ENCODE results near the gene HOXA9. TPM values are rescaled to one million over a fixed set of nuclear protein-coding genes. Genes with fewer than 3 reads are reported as not detected.

Gene HOXA9
- total RNA-seq, 1 experiment from 2014 or later = 6.9 TPM

DNA sequence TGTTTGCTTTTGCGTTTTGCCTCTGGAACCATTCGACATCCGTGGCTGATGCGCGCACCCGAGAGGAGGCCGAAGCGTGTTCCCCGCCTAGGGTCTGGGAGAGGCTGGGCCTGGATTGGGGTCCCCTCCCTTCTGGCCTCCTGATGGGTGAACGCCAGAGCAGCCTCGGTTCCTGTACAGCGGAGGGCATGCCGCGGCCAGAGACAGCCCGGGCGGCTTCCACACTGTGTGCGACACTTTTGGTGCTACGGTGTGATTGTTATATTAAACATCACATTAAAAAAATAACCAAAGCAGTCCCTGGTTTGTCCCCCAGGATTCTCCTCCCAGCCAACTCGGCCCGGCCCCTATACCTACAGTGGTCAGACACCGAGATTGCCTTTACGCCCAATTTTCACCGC is 5.2 kb downstream of the HOXA9 start:
- ChIA-PET CTCF (interaction anchor here (0.6 to 3.5 kb wide), 12 partner anchors 10 to 956 kb away, joined by 3 to 57 read pairs (median 6); partner anchors contain the start of genes HOXA3 and HOXA6), POLR2A (interaction anchor here (1.0 to 4.4 kb wide), 4 partner anchors 11 to 493 kb away, joined by 3 to 65 read pairs (median 5); partner anchors contain the start of gene HOXA6)
- BruUV-seq (replicated peaks) = no TSS peak
- DNase-seq (ENCODE audit: unreplicated experiment) = no peak
- peaks cover 12% of the 10 kb centered on the region for H3K4me1 Mint-ChIP-seq (ENCODE audit: insufficient read depth, unreplicated experiment)
- TF ChIP-seq, protein P1, sequence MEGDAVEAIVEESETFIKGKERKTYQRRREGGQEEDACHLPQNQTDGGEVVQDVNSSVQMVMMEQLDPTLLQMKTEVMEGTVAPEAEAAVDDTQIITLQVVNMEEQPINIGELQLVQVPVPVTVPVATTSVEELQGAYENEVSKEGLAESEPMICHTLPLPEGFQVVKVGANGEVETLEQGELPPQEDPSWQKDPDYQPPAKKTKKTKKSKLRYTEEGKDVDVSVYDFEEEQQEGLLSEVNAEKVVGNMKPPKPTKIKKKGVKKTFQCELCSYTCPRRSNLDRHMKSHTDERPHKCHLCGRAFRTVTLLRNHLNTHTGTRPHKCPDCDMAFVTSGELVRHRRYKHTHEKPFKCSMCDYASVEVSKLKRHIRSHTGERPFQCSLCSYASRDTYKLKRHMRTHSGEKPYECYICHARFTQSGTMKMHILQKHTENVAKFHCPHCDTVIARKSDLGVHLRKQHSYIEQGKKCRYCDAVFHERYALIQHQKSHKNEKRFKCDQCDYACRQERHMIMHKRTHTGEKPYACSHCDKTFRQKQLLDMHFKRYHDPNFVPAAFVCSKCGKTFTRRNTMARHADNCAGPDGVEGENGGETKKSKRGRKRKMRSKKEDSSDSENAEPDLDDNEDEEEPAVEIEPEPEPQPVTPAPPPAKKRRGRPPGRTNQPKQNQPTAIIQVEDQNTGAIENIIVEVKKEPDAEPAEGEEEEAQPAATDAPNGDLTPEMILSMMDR (IDR thresholded peaks at IDR 0.05; ENCODE audit: unreplicated experiment) = no peak
- H3K9me3 Mint-ChIP-seq (ENCODE audit: unreplicated experiment) = no peaks in the 10 kb centered on the region
- H3K27me3 Mint-ChIP-seq (ENCODE audit: insufficient read depth, unreplicated experiment) = no peaks in the 10 kb centered on the region
- H3K4me3 Mint-ChIP-seq (ENCODE audit: unreplicated experiment) = peak overlapping the region; percentile 84
- intact Hi-C loops (cut with micrococcal nuclease) = no loop called here
- peak overlapping the region; percentile 43 for H3K27ac Mint-ChIP-seq (ENCODE audit: low read depth, unreplicated experiment)
- peaks cover 15% of the 10 kb centered on the region for H3K36me3 Mint-ChIP-seq (ENCODE audit: insufficient read depth, unreplicated experiment)

DNA sequence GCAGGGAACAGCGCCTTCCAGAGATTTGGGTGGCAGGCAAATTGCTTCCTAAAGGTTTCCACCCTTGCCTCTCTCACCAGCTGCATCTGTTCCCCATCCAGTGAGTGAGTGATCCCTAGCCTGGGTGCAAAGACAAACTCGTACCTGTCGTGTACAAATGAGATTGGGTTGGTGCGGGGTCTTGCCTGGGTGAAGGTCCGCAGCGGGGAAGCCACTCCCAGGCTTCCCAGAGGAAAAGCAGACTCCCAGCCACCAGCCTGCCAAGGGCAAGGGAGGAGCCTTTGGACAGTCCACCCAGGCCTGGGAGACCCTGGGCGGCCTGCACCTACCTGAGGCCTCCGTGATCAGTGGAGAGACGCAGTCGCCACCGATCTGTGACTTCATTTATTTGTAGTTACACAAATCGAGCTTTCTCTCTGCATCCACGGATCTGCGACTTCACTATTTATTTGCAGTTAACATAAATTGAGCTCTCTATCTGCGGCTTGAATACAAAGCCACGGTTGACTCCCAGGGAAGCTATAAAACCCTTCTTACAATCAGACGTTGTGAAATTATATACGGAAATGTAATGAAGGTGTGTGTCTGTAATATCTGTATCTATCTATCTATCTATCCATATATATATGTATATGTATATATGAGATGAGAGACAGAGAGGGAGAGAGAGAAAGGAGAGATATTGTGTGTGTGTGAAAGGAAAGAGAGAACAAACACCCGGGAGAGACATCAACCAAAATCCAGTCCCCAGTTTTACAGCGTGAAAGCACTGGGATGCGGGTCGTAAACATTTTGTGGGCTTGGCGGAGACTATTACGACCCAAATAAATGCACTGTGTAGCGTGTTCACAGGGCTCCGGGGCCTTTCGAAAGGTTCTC is 5.8 kb downstream of the HOXA9 start:
- POLR2A ChIA-PET = interaction anchor here (0.9 to 1.0 kb wide), 4 partner anchors 8 to 794 kb away, joined by 3 to 5 read pairs (median 3); no protein-coding TSS in a partner anchor
- Mint-ChIP-seq H3K4me1 (ENCODE audit: insufficient read depth, unreplicated experiment) (peaks cover 12% of the 10 kb centered on the region), H3K27ac (ENCODE audit: low read depth, unreplicated experiment) (peak overlapping the region; percentile 43), H3K4me3 (ENCODE audit: unreplicated experiment) (peak overlapping the region; percentile 58), H3K27me3 (ENCODE audit: insufficient read depth, unreplicated experiment) (no peaks in the 10 kb centered on the region), H3K9me3 (ENCODE audit: unreplicated experiment) (no peaks in the 10 kb centered on the region), H3K36me3 (ENCODE audit: insufficient read depth, unreplicated experiment) (peaks cover 10% of the 10 kb centered on the region)
- no peak for DNase-seq (ENCODE audit: unreplicated experiment)
- BruUV-seq (replicated peaks) = no TSS peak
- CTCF ChIA-PET = interaction anchor here (0.6 to 3.2 kb wide), 8 partner anchors 9 to 826 kb away, joined by 3 to 21 read pairs (median 4); no protein-coding TSS in a partner anchor
- intact Hi-C loops (cut with micrococcal nuclease) = no loop called here
- TF ChIP-seq, protein P1 (IDR thresholded peaks at IDR 0.05; ENCODE audit: unreplicated experiment) = no peak

DNA sequence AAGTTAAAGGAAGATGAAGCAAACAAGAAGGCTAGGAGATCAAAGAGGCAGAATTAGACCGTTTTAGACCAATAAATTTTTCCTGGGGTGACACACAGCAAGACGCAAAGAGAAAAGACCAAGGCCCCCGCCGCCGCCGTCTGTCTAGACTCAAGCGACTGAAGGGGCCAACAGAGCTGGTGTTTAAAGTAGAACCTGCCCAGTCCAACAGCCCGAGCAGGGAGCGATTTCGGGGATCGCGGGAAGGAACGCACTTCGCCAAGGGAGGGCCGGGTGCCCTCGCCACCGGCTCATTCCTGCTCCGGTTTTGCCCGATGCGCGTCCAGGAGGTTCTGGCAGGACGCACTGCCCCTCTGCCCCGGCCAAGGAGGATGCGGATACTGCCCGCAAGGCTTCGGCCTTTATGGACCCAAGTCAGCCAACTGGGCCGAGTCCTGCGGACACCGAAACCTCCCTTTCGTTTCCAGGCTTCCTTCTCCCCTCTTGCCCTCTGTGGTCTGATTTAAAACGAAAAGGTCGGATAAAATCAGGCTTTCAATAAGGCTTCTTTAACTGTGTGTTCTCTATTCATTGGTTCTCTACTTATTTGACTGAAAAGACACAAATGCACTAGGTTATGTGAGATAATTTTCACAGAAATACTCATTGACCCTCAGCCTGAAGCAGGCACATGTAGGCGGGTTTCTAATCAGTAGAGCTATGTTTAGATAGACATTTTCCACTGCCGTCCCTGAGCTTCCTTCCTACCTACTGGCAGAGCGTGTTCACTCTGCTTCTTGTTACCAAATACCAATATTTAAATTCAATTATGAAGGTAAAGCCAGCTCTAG is 6.7 kb downstream of the HOXA9 start:
- intact Hi-C loops (cut with micrococcal nuclease) = no loop called here
- ChIA-PET CTCF (interaction anchor here (0.6 to 3.2 kb wide), 7 partner anchors 8 to 825 kb away, joined by 3 to 21 read pairs (median 4); no protein-coding TSS in a partner anchor), POLR2A (interaction anchor here (0.9 to 1.0 kb wide), 3 partner anchors 9 to 793 kb away, joined by 3 to 5 read pairs (median 3); no protein-coding TSS in a partner anchor)
- no TSS peak for BruUV-seq (replicated peaks)
- Mint-ChIP-seq H3K9me3 (ENCODE audit: unreplicated experiment) (no peaks in the 10 kb centered on the region), H3K4me3 (ENCODE audit: unreplicated experiment) (no peak overlapping the region), H3K27me3 (ENCODE audit: insufficient read depth, unreplicated experiment) (no peaks in the 10 kb centered on the region), H3K4me1 (ENCODE audit: insufficient read depth, unreplicated experiment) (peaks cover 12% of the 10 kb centered on the region), H3K27ac (ENCODE audit: low read depth, unreplicated experiment) (no peak overlapping the region), H3K36me3 (ENCODE audit: insufficient read depth, unreplicated experiment) (peaks cover 7% of the 10 kb centered on the region)
- DNase-seq (ENCODE audit: unreplicated experiment) = no peak
- TF ChIP-seq, protein P1 (IDR thresholded peaks at IDR 0.05; ENCODE audit: unreplicated experiment) = no peak
